H9 (cell line): Measurements from ENCODE around the gene PLEK. TPM values are rescaled to one million over a fixed set of nuclear protein-coding genes. Genes with fewer than 3 reads are reported as not detected.

Experiments used
- DNase-seq: peaks from one replicate; pipeline ENCODE4 v3.0.0-alpha.2; 2017
- H2AFZ ChIP-seq: one replicate; pipeline ENCODE4 v1.6.1; 2013; ENCODE audit warnings: mild to moderate bottlenecking, low read length, control low read depth, moderate library complexity
- H2AK5ac ChIP-seq: 2 replicates; pipeline ENCODE4 v1.6.1; 2013; ENCODE audit warnings: low read length, control low read depth, mixed read lengths; ENCODE audit not compliant: insufficient read length
- H2BK120ac ChIP-seq: one replicate; pipeline ENCODE4 v1.6.1; 2013; ENCODE audit warnings: low read depth, mild to moderate bottlenecking, low read length, control low read depth, inconsistent platforms; ENCODE audit not compliant: poor library complexity, severe bottlenecking
- H2BK12ac ChIP-seq: 2 replicates; pipeline ENCODE4 v1.6.1; 2013; ENCODE audit warnings: low read length, control low read depth, mixed read lengths, low read depth; ENCODE audit not compliant: insufficient read length
- H2BK15ac ChIP-seq: 2 replicates; pipeline ENCODE4 v1.6.1; 2013; ENCODE audit warnings: low read depth, low read length, control low read depth
- H2BK20ac ChIP-seq: one replicate; pipeline ENCODE4 v1.6.1; 2013; ENCODE audit warnings: low read depth, mild to moderate bottlenecking, low read length, control low read depth, inconsistent platforms; ENCODE audit not compliant: poor library complexity, severe bottlenecking
- H2BK5ac ChIP-seq: 2 replicates; pipeline ENCODE4 v1.6.1; 2013; ENCODE audit warnings: low read length, control low read depth, mixed read lengths; ENCODE audit not compliant: insufficient read length
- H3K14ac ChIP-seq: 2 replicates; pipeline ENCODE4 v1.6.1; 2013; ENCODE audit warnings: low read length, control low read depth; ENCODE audit not compliant: insufficient read depth
- H3K18ac ChIP-seq: 2 replicates; pipeline ENCODE4 v1.6.1; 2013; ENCODE audit warnings: low read depth, mild to moderate bottlenecking, mixed read lengths, low read length, control low read depth; ENCODE audit not compliant: insufficient read length
- H3K23ac ChIP-seq: 2 replicates; pipeline ENCODE4 v1.6.1; 2013; ENCODE audit warnings: low read length, control low read depth, mixed read lengths, low read depth; ENCODE audit not compliant: insufficient read length
- H3K23me2 ChIP-seq: 2 replicates; pipeline ENCODE4 v1.6.1; 2013; ENCODE audit warnings: low read depth, mild to moderate bottlenecking, mixed read lengths, low read length, control low read depth; ENCODE audit not compliant: insufficient read length, poor library complexity, severe bottlenecking
- H3K27ac ChIP-seq: 2 replicates; pipeline ENCODE4 v1.5.1; 2013; ENCODE audit warnings: low read length, control low read depth, mixed read lengths, low read depth; ENCODE audit not compliant: insufficient read length
- H3K27me3 ChIP-seq: 2 replicates; pipeline ENCODE4 v1.6.1; 2013; ENCODE audit warnings: low read length, control low read depth, inconsistent platforms; ENCODE audit not compliant: insufficient read depth
- H3K4ac ChIP-seq: 2 replicates; pipeline ENCODE4 v1.6.1; 2013; ENCODE audit warnings: low read depth, mild to moderate bottlenecking, control low read depth, inconsistent platforms, low read length, moderate library complexity
- H3K4me1 ChIP-seq: 2 replicates; pipeline ENCODE4 v1.6.1; 2013; ENCODE audit warnings: low read length, control low read depth, inconsistent platforms; ENCODE audit not compliant: insufficient read depth
- H3K4me2 ChIP-seq: 2 replicates; pipeline ENCODE4 v1.6.1; 2013; ENCODE audit warnings: low read length, control low read depth, mixed read lengths; ENCODE audit not compliant: insufficient read length, insufficient read depth
- H3K56ac ChIP-seq: 2 replicates; pipeline ENCODE4 v1.6.1; 2013; ENCODE audit warnings: low read depth, mild to moderate bottlenecking, mixed read lengths, low read length, control low read depth; ENCODE audit not compliant: insufficient read length
- H3K79me1 ChIP-seq: 2 replicates; pipeline ENCODE4 v1.6.1; 2013; ENCODE audit warnings: low read depth, mild to moderate bottlenecking, moderate library complexity, low read length, control low read depth, inconsistent platforms; ENCODE audit not compliant: insufficient read depth, poor library complexity, severe bottlenecking
- H3K79me2 ChIP-seq: 2 replicates; pipeline ENCODE4 v1.6.1; 2013; ENCODE audit warnings: low read length, control low read depth, inconsistent platforms; ENCODE audit not compliant: insufficient read depth
- H3K9ac ChIP-seq: 2 replicates; pipeline ENCODE4 v1.6.1; 2013; ENCODE audit warnings: low read length, control low read depth, mixed read lengths; ENCODE audit not compliant: insufficient read length; ENCODE audit errors: extremely low read depth
- H3K9me3 ChIP-seq: one replicate; pipeline ENCODE4 v1.6.1; 2013; ENCODE audit warnings: low read depth, low read length, inconsistent platforms; ENCODE audit not compliant: control insufficient read depth
- H3T11ph ChIP-seq: one replicate; pipeline ENCODE4 v1.6.1; 2013; ENCODE audit warnings: mild to moderate bottlenecking, low read length, control low read depth, inconsistent platforms
- H4K20me1 ChIP-seq: one replicate; pipeline ENCODE4 v1.6.1; 2013; ENCODE audit not compliant: control insufficient read depth, insufficient read length, insufficient read depth
- H4K5ac ChIP-seq: 2 replicates; pipeline ENCODE4 v1.6.1; 2013; ENCODE audit warnings: low read depth, mild to moderate bottlenecking, mixed read lengths, low read length, control low read depth; ENCODE audit not compliant: insufficient read length
- H4K8ac ChIP-seq: replicated peaks from 2 replicates; pipeline ENCODE4 v1.6.1; 2013; ENCODE audit warnings: low read length, control low read depth, mixed read lengths, low read depth; ENCODE audit not compliant: insufficient read length
- H4K91ac ChIP-seq: 2 replicates; pipeline ENCODE4 v1.6.1; 2013; ENCODE audit warnings: low read depth, mild to moderate bottlenecking, moderate library complexity, mixed read lengths, low read length, control low read depth; ENCODE audit not compliant: insufficient read length
- H3K27ac Mint-ChIP-seq, 3 experiments: 2 replicates in 2 of 3; 3 replicates in 1 of 3; pipeline ENCODE4 v1.8.0; 2020 to 2021; ENCODE audit warnings: mixed read lengths in 3 of 3, mild to moderate bottlenecking in 1 of 3, moderate library complexity in 1 of 3
- H3K27me3 Mint-ChIP-seq: 2 replicates; pipeline ENCODE4 v1.8.0; 2021; ENCODE audit warnings: low read depth, mild to moderate bottlenecking, moderate library complexity, mixed read lengths
- H3K36me3 Mint-ChIP-seq, 3 experiments: 2 replicates in 2 of 3; 3 replicates in 1 of 3; pipeline ENCODE4 v1.8.0; 2020 to 2021; ENCODE audit warnings: low read depth in 3 of 3, mixed read lengths in 3 of 3; ENCODE audit not compliant: insufficient read depth in 1 of 3
- H3K4me1 Mint-ChIP-seq, 2 experiments: 2 replicates each; pipeline ENCODE4 v1.8.0; 2020; ENCODE audit warnings: mixed read lengths in 2 of 2
- H3K4me3 Mint-ChIP-seq, 2 experiments: 2 replicates in 1 of 2; 3 replicates in 1 of 2; pipeline ENCODE4 v1.8.0; 2020 to 2021; ENCODE audit warnings: mild to moderate bottlenecking in 2 of 2, mixed read lengths in 2 of 2, moderate library complexity in 1 of 2
- H3K9me3 Mint-ChIP-seq, 2 experiments: 2 replicates in 1 of 2; 3 replicates in 1 of 2; pipeline ENCODE4 v1.8.0; 2020; ENCODE audit warnings: mild to moderate bottlenecking in 2 of 2, mixed read lengths in 2 of 2, moderate library complexity in 1 of 2
- CTCF ChIP-seq: fragments of 200-600 bp; sonication (generic); conservative IDR thresholded peaks from 3 replicates; pipeline ENCODE4 v1.8.0; 2021; ENCODE audit warnings: antibody characterized with exemption, mild to moderate bottlenecking
- WGBS: extraction: QIAGEN DNeasy Blood & Tissue Kit; methylation state at CpG from one replicate; pipeline ENCODE4 v1.1.7; 2013; ENCODE audit warnings: missing lambda C conversion rate, low lambda C conversion rate, mixed read lengths; ENCODE audit not compliant: insufficient read length; ENCODE audit errors: extremely low coverage; 5-methylcytosine and 5-hydroxymethylcytosine counted together
- total RNA-seq: library from RNA; stranded (reverse); gene quantifications from 2 replicates; pipeline ENCODE4 v1.2.1, GENCODE V29; 2021

The PLEK gene
- total RNA-seq, 1 experiment from 2014 or later: not detected

- no peak overlapping the region for H2BK12ac ChIP-seq
Measured at GRCh38 chr2:68387408-68388350, 22.6 kb downstream of the PLEK start.

More at GRCh38 chr2:68387408-68388350, 22.6 kb downstream of the PLEK start:
- no peak overlapping the region for H3K4me2 ChIP-seq
- no peaks in the 10 kb centered on the region for H3K27me3 ChIP-seq
- no peak overlapping the region for H3K9ac ChIP-seq
- no peaks in the 10 kb centered on the region for H3K9me3 Mint-ChIP-seq
- no peak overlapping the region for H4K91ac ChIP-seq
- no peak overlapping the region for H2AFZ ChIP-seq
- no peaks in the 10 kb centered on the region for H4K20me1 ChIP-seq
- no peak for DNase-seq
- no peaks in the 10 kb centered on the region for H3K36me3 Mint-ChIP-seq
- H3K4me1 ChIP-seq: no peaks in the 10 kb centered on the region
- H3K14ac ChIP-seq: no peak overlapping the region
- H3K23ac ChIP-seq: no peak overlapping the region
- no peak overlapping the region for H2BK120ac ChIP-seq
- TF ChIP-seq CTCF: no peak
- no peak overlapping the region; a peak in 1 of 7 replicates for H3K27ac Mint-ChIP-seq
- H2AK5ac ChIP-seq: no peak overlapping the region
- H2BK5ac ChIP-seq: no peak overlapping the region
- H4K8ac ChIP-seq: no peak overlapping the region
- peaks cover 10% of the 10 kb centered on the region for H3K27me3 Mint-ChIP-seq
- H2BK20ac ChIP-seq: no peak overlapping the region
- no peak overlapping the region for H3T11ph ChIP-seq
- H3K79me1 ChIP-seq: no peaks in the 10 kb centered on the region
- no peaks in the 10 kb centered on the region for H3K9me3 ChIP-seq
- H4K5ac ChIP-seq: no peak overlapping the region
- no peak overlapping the region for H3K18ac ChIP-seq
- H3K4me1 Mint-ChIP-seq: peaks cover 3 to 4% of the 10 kb centered on the region in 2 experiments
- no peak overlapping the region for H3K27ac ChIP-seq
- H3K4ac ChIP-seq: no peak overlapping the region
- H2BK15ac ChIP-seq: no peak overlapping the region
- H3K23me2 ChIP-seq: no peaks in the 10 kb centered on the region
- H3K79me2 ChIP-seq: no peaks in the 10 kb centered on the region
- H3K56ac ChIP-seq: no peak overlapping the region
- WGBS: no CpG with 5 or more reads among the region's 5 CpGs
- no peak overlapping the region for H3K4me3 Mint-ChIP-seq
